ENCODE results near the gene DHFR.
"Not testable (repeated sequence)": the region's sequence is repeated elsewhere in the genome, so short reads cannot be mapped to it uniquely, and the experiment has no call there.

DHFR gene

GRCh38 chr5:80654391-80655230 lies at the start of gene DHFR, which contains the start of gene MSH3:
Gene DHFR (minus strand): TSS chr5:80654983. CDS start chr5:80654489, 494 bp downstream.
Gene MSH3 (plus strand): TSS chr5:80654652. CDS start chr5:80654728, 76 bp downstream.
- peak within 1 kb of the TSS; percentile 61 to 93 (median 82) for H3K4me3 ChIP-seq
- H3K27ac ChIP-seq: peak within 1 kb of the TSS; percentile 71 to 99 (median 94)

GRCh38 chr5:80704221-80704620 lies 49.4 kb upstream of the DHFR start:
- Histone ChIP-seq H3K27ac (no peak overlapping the region), H3K4me3 (no peak overlapping the region)

- Histone ChIP-seq H3K27ac (no peak overlapping the region), H3K4me3 (no peak overlapping the region)
Observed at GRCh38 chr5:80703747-80704146, 49.0 kb upstream of the DHFR start.

DNA sequence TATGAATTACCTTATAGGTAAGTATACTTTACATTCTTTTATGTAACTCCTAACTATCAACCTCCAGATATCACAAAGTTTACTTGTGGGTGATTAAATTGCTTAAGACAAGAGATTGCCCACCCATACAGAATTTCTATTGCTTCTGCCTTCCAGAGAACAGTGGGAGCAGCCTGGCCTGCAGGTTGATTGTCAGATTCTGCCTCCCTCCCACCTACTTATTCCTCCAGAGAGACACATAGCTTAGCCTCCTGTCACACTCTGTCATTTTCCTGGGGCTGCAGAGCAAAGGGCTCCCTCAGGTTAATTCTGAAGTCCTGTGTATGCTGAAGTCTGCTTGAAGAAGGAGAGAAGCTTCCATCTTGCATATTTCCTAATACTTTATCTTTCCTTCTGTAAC lies 48.5 kb upstream of the DHFR start:
- H3K27ac ChIP-seq: no peak overlapping the region
- H3K4me3 ChIP-seq: no peak overlapping the region

DNA sequence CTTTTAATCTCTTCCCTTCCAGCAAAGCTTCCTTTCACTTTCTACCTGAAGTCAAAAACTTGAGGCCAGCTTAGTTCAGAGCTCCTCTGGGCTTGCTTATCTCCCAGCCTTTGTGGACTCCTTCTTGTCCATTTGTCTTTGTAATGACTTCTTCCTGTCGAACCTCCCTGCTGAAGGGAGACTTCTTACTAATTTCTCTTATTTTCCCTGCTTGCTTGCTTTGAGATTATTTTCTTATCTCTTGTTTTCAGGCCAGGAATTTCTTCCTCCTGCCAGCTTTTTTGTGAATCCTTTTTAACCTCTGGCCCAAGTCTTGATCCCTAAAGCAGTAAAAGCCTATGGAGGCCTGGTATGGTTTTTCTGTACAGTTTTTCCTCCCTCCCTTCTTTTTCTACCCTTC lies 46.8 kb upstream of the DHFR start:
- Histone ChIP-seq H3K27ac (no peak overlapping the region), H3K4me3 (no peak overlapping the region)

- no peak overlapping the region for H3K4me3 ChIP-seq
- no peak overlapping the region for H3K27ac ChIP-seq
Observed at GRCh38 chr5:80698369-80698768, 43.6 kb upstream of the DHFR start.

DNA sequence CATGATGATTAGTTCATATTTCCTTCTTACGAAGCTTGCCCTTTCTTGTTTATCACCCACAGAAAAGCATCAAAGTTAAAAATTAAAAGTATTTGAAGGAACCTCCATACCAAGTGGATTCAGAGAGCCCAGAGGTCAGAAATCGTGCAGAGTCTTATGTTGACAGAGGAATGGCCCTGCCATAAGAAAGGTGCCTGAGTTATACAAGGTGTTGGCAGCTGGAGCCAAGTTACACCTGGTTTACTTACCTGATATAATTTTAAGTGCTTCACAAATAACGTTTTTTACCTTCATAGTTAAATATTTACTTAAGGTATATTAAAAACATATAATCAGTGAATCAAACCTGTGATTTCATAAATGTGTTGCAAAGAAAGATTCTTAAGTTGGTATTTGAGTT lies 42.3 kb upstream of the DHFR start:
- H3K27ac ChIP-seq: no peak overlapping the region
- H3K4me3 ChIP-seq: no peak overlapping the region

DNA sequence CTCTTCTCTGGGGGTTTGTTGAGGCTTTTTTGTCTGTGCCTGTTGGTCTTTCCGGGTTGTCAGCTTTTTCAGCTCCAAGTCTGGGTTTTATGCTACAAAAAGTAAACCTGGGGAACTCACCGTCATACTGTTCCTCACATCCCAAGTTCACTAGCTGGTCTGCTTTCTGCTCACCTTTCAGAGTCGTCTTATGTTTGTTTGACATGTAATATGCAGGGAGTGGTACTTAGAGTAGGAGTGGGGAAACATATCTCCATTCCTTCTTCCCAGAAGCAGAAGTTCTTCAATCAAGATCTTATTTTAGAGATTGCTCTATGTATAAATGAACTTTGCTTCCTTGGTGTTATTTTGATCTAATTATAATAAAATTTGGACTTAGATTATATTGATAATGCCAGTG lies 41.7 kb upstream of the DHFR start:
- H3K27ac ChIP-seq: no peak overlapping the region
- H3K4me3 ChIP-seq: no peak overlapping the region

- no peak overlapping the region for H3K27ac ChIP-seq
- H3K4me3 ChIP-seq: no peak overlapping the region
Observed at GRCh38 chr5:80695666-80696065, 40.9 kb upstream of the DHFR start.

DNA sequence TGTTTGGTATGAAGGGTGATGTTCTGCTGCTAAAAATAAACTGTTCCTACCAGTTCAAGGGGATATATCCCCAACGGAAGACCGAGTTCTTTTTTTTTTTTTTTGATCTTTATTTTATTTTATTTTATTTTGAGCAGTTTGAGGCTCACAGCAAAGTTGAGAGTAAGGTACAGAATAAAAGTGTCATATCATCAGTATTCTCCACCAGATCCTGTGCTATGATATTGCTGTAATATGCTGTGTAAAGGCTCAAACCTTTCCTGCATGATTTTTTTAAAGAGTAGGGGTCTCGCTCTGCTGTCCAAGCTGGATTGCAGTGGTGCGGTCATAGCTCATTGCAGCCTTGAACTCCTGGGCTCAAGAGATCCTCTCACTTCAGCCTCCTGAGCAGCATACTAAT lies 34.8 kb upstream of the DHFR start:
- no peak overlapping the region for H3K4me3 ChIP-seq

DNA sequence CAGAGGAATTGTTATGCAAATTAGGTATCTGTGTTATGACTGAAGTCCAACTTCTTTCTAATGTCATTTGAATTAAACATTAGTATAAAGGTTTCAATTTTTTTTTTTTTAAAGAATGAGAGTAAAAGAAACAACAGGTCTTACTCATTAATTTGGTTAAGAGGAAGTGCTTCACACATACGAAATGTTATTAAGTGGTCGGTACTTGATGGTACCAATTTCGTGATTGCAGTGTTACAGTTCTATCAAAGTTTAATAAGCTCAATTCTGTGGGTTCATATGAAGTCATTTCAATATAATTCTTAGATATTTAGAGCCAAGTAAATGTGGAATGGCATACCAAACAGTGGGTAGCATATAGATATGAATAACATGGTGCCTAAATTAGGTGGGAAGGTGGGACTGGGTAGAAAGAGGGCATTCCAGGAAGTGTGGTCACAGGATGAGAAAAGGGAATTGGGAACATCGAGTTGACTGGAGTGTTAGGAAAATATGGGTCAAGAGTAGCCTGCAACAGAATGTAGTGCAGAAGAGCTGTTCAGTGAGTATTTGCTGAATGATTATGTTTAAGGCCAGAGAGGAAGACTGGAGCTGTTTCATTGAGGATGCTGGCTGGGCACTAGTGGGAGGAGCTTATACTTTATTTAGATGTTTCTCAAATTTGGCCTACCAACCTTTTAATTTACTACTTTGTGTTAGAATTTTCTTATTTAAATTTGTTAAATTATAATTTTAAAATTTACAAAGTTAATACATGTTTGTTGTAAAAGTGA lies 34.1 kb upstream of the DHFR start:
- Histone ChIP-seq H3K4me3 (no peak overlapping the region), H3K27ac (no peak overlapping the region)

More for the DNA sequence above, 34.8 kb upstream of the DHFR start:
- H3K27ac ChIP-seq: no peak overlapping the region

GRCh38 chr5:80686757-80687156 lies 32.0 kb upstream of the DHFR start:
- no peak overlapping the region for H3K4me3 ChIP-seq
- H3K27ac ChIP-seq: no peak overlapping the region

DNA sequence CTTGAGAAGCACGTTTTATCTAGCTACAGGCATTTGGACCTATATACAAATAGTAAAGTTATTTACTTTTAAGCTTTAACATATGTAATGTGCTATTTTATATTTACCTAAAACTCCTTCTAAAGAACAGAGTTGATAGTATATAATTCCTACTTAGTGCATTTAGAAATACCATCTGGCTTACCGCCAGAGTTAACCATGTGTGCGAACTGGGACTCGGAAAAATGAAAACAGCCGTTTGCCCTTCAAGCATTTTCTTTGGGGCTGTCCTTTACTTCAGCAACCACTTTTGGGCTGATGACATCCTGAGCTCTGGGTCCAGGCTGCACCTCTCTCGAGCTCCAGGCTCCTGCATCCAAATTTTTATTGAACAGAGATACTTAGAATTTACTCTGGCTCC lies 21.9 kb upstream of the DHFR start:
- H3K27ac ChIP-seq: no peak overlapping the region
- H3K4me3 ChIP-seq: no peak overlapping the region

DNA sequence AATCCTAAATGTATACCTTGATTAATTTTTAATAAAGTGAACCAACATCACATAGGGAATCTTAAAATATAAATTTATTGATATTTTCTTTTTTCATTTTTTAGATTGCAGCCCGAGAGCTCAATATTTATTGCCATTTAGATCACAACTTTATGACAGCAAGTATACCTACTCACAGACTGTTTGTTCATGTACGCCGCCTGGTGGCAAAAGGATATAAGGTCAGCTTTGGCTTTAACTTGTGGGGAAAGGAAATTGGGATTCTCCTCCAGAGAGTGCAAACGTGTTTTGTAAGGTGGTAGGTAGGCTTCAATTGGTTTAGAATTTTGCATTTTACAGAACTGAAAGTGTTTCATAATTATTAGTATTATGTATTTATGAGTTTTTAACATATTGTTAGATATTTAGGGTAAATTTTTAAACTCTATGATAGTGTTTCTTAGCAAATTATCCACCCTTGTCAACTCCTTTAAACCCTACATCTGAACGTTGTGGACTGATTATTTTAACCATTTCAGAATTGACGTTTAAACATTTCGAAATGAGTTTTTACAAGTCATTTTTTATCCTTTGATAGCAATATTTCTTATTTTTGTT lies 17.5 kb upstream of the DHFR start:
- Histone ChIP-seq H3K27ac (no peak overlapping the region), H3K4me3 (no peak overlapping the region)

GRCh38 chr5:80668016-80668969 lies 13.5 kb upstream of the DHFR start:
- Histone ChIP-seq H3K27ac (peak overlapping the region in 14 of 21 experiments; percentile 21 to 76 (median 62)), H3K4me3 (peak overlapping the region in 1 of 7 experiments; percentile 1)

DNA sequence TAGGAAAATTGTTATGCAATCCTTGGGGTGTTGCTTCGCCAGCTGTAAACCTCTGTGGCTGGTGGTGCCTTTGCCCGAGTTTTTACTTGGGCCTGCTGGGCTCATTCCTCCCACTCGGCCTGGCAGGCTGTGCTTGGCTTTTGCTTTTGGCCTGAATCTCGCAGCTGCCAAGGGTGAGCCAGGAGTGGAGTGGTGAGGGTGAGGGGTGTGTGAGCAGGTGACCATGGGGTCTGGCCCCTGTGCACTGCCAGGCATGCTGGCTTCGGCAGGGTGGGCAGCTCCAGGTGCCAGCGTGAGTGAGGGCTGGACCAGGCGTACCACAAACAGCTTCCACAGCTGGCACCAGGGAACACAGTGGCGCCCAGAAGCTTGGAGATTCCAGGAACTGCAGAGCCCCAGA lies 12.6 kb upstream of the DHFR start:
- H3K27ac ChIP-seq: peak overlapping the region in 14 of 21 experiments; percentile 3 to 69 (median 56)

DNA sequence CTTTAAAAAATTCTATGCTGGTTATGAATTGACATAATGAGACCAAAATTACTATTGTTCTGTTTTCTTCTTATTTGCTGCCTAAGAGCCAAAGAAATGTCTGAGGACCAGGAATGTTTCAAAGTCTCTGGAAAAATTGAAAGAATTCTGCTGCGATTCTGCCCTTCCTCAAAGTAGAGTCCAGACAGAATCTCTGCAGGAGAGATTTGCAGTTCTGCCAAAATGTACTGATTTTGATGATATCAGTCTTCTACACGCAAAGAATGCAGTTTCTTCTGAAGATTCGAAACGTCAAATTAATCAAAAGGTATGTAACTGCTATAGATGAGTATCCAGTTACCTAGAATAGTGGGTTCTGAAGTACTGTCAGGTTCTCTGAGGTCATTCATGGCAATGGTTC lies 10.3 kb upstream of the DHFR start:
- no peak overlapping the region for H3K27ac ChIP-seq

More for the DNA sequence above, 12.6 kb upstream of the DHFR start:
- H3K4me3 ChIP-seq: peak overlapping the region in 1 of 7 experiments; percentile 1

DNA sequence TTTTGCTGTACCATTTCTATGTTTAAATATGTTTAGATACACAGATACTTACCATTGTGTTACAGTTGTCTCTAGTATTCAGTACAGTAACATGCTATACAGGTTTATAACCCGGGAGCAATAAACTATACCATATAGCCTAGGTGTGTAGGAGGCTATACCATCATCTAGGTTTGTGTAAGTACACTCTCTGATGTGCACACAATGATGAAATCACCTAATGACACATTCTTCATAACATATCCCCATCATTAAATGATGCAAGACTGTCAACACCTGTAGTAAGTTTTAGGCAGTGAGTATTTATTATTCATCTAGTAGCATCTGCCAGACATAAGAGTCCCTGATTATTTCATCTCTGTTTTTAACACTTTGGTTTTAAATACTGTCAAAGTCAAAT lies 7.3 kb upstream of the DHFR start:
- H3K4me3 ChIP-seq: no peak overlapping the region
- H3K27ac ChIP-seq: no peak overlapping the region

More for the DNA sequence above, 10.3 kb upstream of the DHFR start:
- H3K4me3 ChIP-seq: no peak overlapping the region

- H3K27ac ChIP-seq, H3K4me3 ChIP-seq: not testable (repeated sequence)
Observed at GRCh38 chr5:80660661-80661060, 5.9 kb upstream of the DHFR start.

Measured in skin epidermis (tissue), 12 donors.